GM10248 (cell line): ENCODE results near the gene ACOT2.
"Not testable (repeated sequence)": the region's sequence is repeated elsewhere in the genome, so short reads cannot be mapped to it uniquely, and the experiment has no call there.

Experiments
- CTCF ChIA-PET: fragments of 300-600 bp; sonication (Branson Sonifier 250); formaldehyde crosslinking; extraction: SDS; loops from one replicate; lab custom pipeline; 2021; ENCODE audit warnings: antibody characterized with exemption; lab: Yijun Ruan, JAX
- POLR2A ChIA-PET: fragments of 350-650 bp; sonication (Branson Sonifier 250); formaldehyde crosslinking; extraction: SDS; loops from one replicate; lab custom pipeline; 2020; ENCODE audit warnings: antibody characterized with exemption; lab: Yijun Ruan, JAX
- DNase-seq: peaks from one replicate; pipeline ENCODE4 v3.0.0; 2012; ENCODE audit errors: extremely low spot score
- TF ChIP-seq, protein P1 (sequence below): IDR thresholded peaks from 2 replicates; pipeline ENCODE4 v1.5.1; 2012; ENCODE audit warnings: mild to moderate bottlenecking, low read depth; ENCODE audit errors: extremely low read depth, missing control alignments, control extremely low read depth

The ACOT2 gene

GRCh38 chr14:73539017-73539416 lies 30.0 kb upstream of the ACOT2 start:
- POLR2A ChIA-PET = not testable (repeated sequence)
- CTCF ChIA-PET = interaction anchor here (0.8 to 2.2 kb wide), 2 partner anchors 18 to 30 kb away, joined by 3 to 6 read pairs; partner anchors contain the start of gene ACOT2
- DNase-seq = peak; percentile 11
- TF ChIP-seq, protein P1, sequence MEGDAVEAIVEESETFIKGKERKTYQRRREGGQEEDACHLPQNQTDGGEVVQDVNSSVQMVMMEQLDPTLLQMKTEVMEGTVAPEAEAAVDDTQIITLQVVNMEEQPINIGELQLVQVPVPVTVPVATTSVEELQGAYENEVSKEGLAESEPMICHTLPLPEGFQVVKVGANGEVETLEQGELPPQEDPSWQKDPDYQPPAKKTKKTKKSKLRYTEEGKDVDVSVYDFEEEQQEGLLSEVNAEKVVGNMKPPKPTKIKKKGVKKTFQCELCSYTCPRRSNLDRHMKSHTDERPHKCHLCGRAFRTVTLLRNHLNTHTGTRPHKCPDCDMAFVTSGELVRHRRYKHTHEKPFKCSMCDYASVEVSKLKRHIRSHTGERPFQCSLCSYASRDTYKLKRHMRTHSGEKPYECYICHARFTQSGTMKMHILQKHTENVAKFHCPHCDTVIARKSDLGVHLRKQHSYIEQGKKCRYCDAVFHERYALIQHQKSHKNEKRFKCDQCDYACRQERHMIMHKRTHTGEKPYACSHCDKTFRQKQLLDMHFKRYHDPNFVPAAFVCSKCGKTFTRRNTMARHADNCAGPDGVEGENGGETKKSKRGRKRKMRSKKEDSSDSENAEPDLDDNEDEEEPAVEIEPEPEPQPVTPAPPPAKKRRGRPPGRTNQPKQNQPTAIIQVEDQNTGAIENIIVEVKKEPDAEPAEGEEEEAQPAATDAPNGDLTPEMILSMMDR = peak; percentile 23

- POLR2A ChIA-PET, DNase-seq, CTCF ChIA-PET: not testable (repeated sequence)
Observed at GRCh38 chr14:73542961-73543360, 26.1 kb upstream of the ACOT2 start.

DNA sequence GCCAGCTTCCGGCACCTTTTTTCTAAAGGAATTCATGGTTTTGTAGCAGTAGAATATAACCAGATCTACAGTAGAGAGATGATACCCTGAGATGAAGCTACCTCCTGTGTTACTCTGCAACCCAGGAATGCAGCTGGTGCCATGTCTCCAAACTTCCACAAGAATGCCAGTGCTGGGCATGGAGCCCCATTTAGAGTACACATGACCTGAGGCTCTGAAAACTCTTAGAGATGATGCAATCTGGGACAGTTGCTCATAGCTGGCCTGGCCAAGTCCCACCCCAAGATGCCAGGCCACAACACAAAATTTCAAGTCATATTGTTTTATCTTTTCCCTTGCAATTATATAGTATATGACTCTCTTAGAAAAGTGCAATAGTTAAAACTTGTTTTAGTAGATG lies 23.7 kb upstream of the ACOT2 start:
- DNase-seq, CTCF ChIA-PET, POLR2A ChIA-PET: not testable (repeated sequence)

DNA sequence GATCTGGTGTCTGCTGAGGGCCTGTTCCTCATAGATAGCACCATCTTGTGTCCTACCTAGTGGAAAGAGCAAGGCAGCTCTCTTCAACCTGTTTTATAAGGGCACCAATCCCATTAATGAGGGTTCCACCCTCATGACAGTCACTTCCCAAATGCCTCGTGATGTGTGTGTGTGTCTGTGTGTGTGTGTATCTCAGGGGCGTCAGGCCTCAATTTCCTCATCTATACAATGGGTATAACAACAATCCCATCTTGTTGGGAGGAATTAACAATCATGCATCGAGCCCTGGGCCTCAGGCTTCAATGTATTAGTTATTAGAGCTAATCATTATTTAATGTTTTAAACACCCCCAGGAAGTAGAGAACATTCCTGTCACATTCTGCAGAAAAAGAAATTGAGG lies 19.9 kb upstream of the ACOT2 start:
- CTCF ChIA-PET, DNase-seq, POLR2A ChIA-PET: not testable (repeated sequence)

DNA sequence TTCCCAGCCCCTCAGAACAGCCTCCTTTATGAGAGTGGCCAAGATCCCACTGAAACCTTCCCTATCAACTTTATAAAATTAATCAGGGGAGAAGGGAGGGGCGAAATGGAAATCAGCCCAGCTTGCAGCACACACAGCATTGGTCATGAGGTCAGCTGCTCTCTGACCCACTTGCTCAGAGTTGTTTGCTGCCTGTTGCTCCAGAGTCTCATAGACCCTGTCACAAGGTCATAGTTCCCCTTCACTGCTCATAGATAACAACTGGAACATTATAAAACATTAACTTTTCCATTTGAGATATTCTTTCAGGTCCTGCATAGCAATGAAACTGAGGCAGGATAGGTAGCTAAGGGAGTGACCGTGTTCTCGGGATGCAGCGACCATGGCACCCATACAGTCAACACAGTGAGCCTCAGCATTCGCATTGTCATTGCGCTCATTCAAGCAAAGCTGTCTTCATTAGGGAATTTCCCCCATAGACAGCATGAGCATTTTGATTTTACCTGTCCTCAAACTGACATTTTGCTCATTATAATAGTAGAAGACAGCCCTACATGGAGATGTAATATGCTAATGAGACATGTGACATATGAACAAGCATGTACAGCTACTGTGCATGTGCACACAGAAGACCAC lies 19.0 kb upstream of the ACOT2 start:
- CTCF ChIA-PET, POLR2A ChIA-PET, DNase-seq: not testable (repeated sequence)

DNA sequence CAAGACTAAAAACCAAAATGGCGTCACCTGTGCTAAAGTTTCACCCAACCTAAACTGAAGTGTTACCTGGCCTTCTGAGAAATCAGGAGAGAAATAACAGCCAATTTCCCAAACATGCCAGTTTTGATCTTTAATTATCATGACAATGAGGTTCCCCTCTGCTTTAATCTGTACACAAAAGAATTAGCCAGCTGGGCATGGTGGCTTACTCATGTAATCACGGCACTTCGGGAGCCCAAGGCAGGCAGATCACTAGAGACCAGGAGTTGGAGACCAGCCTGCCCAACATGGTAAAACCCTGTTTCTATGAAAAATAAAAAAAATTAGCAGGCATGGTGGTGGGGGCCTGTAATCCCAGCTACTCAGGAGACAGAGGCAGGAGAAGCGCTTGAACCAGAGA lies 15.2 kb upstream of the ACOT2 start:
- ChIA-PET POLR2A (no interaction called here), CTCF (no interaction called here)
- TF ChIP-seq, protein P1 = no peak
- DNase-seq = no peak

- DNase-seq, POLR2A ChIA-PET, CTCF ChIA-PET: not testable (repeated sequence)
Observed at GRCh38 chr14:73557201-73557600, 11.8 kb upstream of the ACOT2 start.

DNA sequence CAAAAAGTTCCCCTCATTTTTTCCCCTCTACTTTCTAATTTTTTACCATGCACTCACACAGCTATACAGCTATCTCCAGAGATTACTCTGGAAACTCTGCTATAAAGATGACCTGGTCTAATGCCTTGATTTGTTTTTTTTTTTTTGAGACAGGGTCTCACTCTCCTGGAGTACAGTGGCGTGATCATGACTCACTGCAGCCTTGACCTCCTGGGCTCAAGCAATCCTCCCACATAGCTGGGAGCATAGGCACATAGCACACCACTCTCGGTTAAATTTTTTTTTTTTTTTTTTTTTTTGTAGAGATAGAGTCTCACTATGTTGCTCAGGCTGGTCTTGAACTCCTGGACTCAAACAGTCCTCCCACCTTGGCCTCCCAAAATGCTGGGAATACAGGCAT lies 10.8 kb upstream of the ACOT2 start:
- POLR2A ChIA-PET, DNase-seq: not testable (repeated sequence)
- CTCF ChIA-PET = interaction anchor here (1.2 to 2.3 kb wide), 3 partner anchors 11 to 40 kb away, joined by 3 to 9 read pairs (median 3); partner anchors contain the start of gene ACOT2

DNA sequence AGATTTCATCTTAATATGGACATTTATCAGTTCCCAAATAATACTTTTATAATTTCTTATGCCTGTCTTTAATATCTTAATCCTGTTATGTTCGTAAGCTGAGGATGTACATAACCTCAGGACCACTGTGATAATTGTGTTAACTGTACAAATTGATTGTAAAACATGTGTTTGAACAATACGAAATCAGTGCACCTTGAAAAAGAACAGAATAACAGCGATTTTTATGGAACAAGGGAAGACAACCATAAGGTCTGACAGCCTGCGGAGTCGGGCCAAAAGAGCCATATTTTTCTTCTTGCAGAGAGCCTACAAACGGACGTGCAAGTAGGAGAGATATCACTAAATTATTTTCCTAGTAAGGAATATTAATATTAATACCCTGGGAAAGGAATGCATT lies 6.8 kb upstream of the ACOT2 start:
- POLR2A ChIA-PET, DNase-seq, CTCF ChIA-PET: not testable (repeated sequence)

DNA sequence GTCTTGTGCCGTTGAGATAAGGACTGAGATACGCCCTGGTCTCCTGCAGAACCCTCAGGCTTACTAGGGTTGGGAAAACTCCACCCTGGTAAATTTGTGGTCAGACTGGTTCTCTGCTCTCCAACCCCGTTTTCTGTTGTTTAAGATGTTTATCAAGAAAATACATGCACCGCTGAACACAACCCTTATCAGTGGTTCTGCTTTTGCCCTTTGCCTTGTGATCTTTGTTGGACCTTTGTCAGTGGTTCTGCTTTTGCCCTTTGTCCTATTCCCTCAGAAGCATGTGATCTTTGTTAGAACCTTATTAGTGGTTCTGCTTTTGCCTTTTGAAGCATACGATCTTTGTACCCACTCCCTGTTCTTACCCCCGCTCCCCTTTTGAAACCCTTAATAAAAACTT lies 6.3 kb upstream of the ACOT2 start:
- POLR2A ChIA-PET, CTCF ChIA-PET, DNase-seq: not testable (repeated sequence)

GRCh38 chr14:73566431-73566830 lies 2.6 kb upstream of the ACOT2 start:
- ChIA-PET CTCF (interaction anchor here (1.1 to 1.6 kb wide), 3 partner anchors 40 to 45 kb away, joined by 3 to 4 read pairs (median 3); no protein-coding TSS in a partner anchor), POLR2A (interaction anchor here (0.6 kb wide), 1 partner anchor 60 kb away, joined by 7 read pairs; no protein-coding TSS in a partner anchor)
- not testable (repeated sequence) for DNase-seq

DNA sequence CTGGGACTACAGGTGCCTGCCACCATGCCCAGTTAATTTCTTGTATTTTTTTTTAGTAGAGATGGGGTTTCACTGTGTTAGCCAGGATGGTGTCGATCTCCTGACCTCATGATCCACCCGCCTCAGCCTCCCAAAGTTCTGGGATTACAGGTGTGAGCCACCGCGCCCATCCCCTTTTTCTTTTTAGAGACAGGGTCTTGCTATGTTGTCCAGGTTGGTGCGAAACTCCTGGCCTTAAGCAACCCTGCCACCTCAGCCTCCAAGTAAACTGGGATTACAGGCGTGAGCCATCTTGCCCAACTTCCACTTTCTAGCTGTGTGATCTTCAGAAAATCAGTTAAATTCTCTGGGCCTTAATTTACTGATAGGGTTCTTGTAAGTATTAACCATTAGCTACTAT lies 2.1 kb upstream of the ACOT2 start:
- POLR2A ChIA-PET = interaction anchor here (0.6 kb wide), 1 partner anchor 60 kb away, joined by 7 read pairs; no protein-coding TSS in a partner anchor
- CTCF ChIA-PET = interaction anchor here (0.8 to 4.6 kb wide), 10 partner anchors 20 to 66 kb away, joined by 3 to 38 read pairs (median 4); no protein-coding TSS in a partner anchor
- not testable (repeated sequence) for DNase-seq
